Activated CD4-positive, alpha-beta memory T cell treated with anti-CD3 and anti-CD28 coated beads, Interleukin-2, amount 10 ng/mL, durations not matched to agents 7 days and 5 days (primary cell): ENCODE results near the gene URI1. TPM values are rescaled to one million over a fixed set of nuclear protein-coding genes. Genes with fewer than 3 reads are reported as not detected.
"Not testable (repeated sequence)": the region's sequence is repeated elsewhere in the genome, so short reads cannot be mapped to it uniquely, and the experiment has no call there.

ENCODE experiments used
- CTCF ChIA-PET: fragments of 350-600 bp; sonication (Branson Sonifier 250); formaldehyde crosslinking; loops from one replicate; lab custom pipeline; 2021; ENCODE audit warnings: antibody characterized with exemption, inconsistent platforms; lab: Charles Lee
- POLR2A ChIA-PET: fragments of 350-600 bp; sonication (Branson Sonifier 250); formaldehyde crosslinking; loops from one replicate; lab custom pipeline; 2021; ENCODE audit warnings: antibody characterized with exemption; lab: Charles Lee
- DNase-seq: peaks from one replicate; pipeline ENCODE4 v3.0.0-alpha.2; 2020
- H3K27ac Mint-ChIP-seq: one replicate; pipeline ENCODE4 v1.8.0; 2021; ENCODE audit warnings: mild to moderate bottlenecking, mixed read lengths
- H3K27me3 Mint-ChIP-seq: one replicate; pipeline ENCODE4 v1.8.0; 2021; ENCODE audit warnings: mixed read lengths
- H3K36me3 Mint-ChIP-seq: one replicate; pipeline ENCODE4 v1.8.0; 2021; ENCODE audit warnings: low read depth, mixed read lengths
- H3K4me1 Mint-ChIP-seq: one replicate; pipeline ENCODE4 v1.8.0; 2021; ENCODE audit warnings: mixed read lengths
- H3K4me3 Mint-ChIP-seq: one replicate; pipeline ENCODE4 v1.8.0; 2021; ENCODE audit warnings: mild to moderate bottlenecking, mixed read lengths
- H3K9me3 Mint-ChIP-seq: one replicate; pipeline ENCODE4 v1.8.0; 2021; ENCODE audit warnings: mixed read lengths
- total RNA-seq, 2 experiments: library from RNA; stranded (reverse); gene quantifications; one replicate each; pipeline ENCODE4 v1.2.3, GENCODE V29; 2021

Gene URI1
- total RNA-seq, 2 experiments from 2014 or later: 55.5 to 59.0 TPM

GRCh38 chr19:29945433-29945832, 3.4 kb downstream of the URI1 start:
- ChIA-PET POLR2A (interaction anchor here (0.6 to 1.4 kb wide), 5 partner anchors 36 to 339 kb away, joined by 3 to 4 read pairs (median 4); partner anchors contain the start of genes C19orf12 and POP4), CTCF (interaction anchor here (0.9 kb wide), 1 partner anchor 22 kb away, joined by 3 read pairs; no protein-coding TSS in a partner anchor)
- Mint-ChIP-seq H3K36me3 (peaks cover 24% of the 10 kb centered on the region), H3K4me3 (peak overlapping the region; percentile 31), H3K9me3 (peaks cover 2% of the 10 kb centered on the region), H3K27ac (peak overlapping the region; percentile 45), H3K27me3 (no peaks in the 10 kb centered on the region), H3K4me1 (peaks cover 60% of the 10 kb centered on the region)
- DNase-seq: no peak

GRCh38 chr19:29946645-29947044, 4.6 kb downstream of the URI1 start:
- Mint-ChIP-seq H3K9me3 (peaks cover 2% of the 10 kb centered on the region), H3K4me3 (no peak overlapping the region), H3K36me3 (peaks cover 29% of the 10 kb centered on the region), H3K27me3 (no peaks in the 10 kb centered on the region), H3K27ac (peak overlapping the region; percentile 24), H3K4me1 (peaks cover 53% of the 10 kb centered on the region)
- no peak for DNase-seq
- ChIA-PET CTCF (interaction anchor here (1.1 kb wide), 1 partner anchor 230 kb away, joined by 3 read pairs; no protein-coding TSS in a partner anchor), POLR2A (interaction anchor here (1.3 kb wide), 1 partner anchor 35 kb away, joined by 4 read pairs; no protein-coding TSS in a partner anchor)

- Mint-ChIP-seq H3K4me3 (no peak overlapping the region), H3K27ac (peak overlapping the region; percentile 63), H3K9me3 (peaks cover 2% of the 10 kb centered on the region), H3K27me3 (no peaks in the 10 kb centered on the region), H3K36me3 (peaks cover 36% of the 10 kb centered on the region), H3K4me1 (peaks cover 59% of the 10 kb centered on the region)
- ChIA-PET CTCF (no interaction called here), POLR2A (no interaction called here)
- DNase-seq: no peak
Measured at GRCh38 chr19:29947871-29948270, 5.8 kb downstream of the URI1 start.

GRCh38 chr19:29948759-29949470, 6.9 kb downstream of the URI1 start:
- H3K36me3 Mint-ChIP-seq: peaks cover 40% of the 10 kb centered on the region

GRCh38 chr19:29952177-29952576, 10.1 kb downstream of the URI1 start:
- ChIA-PET POLR2A (no interaction called here), CTCF (no interaction called here)
- Mint-ChIP-seq H3K27ac (no peak overlapping the region), H3K4me3 (no peak overlapping the region), H3K27me3 (no peaks in the 10 kb centered on the region), H3K36me3 (peaks cover 38% of the 10 kb centered on the region), H3K4me1 (peaks cover 34% of the 10 kb centered on the region), H3K9me3 (peaks cover 6% of the 10 kb centered on the region)
- DNase-seq: no peak

More at GRCh38 chr19:29948759-29949470, 6.9 kb downstream of the URI1 start:
- H3K27ac Mint-ChIP-seq, DNase-seq, H3K9me3 Mint-ChIP-seq, CTCF ChIA-PET, H3K4me3 Mint-ChIP-seq, H3K27me3 Mint-ChIP-seq, POLR2A ChIA-PET: not testable (repeated sequence)
- peaks cover 57% of the 10 kb centered on the region for H3K4me1 Mint-ChIP-seq

- Mint-ChIP-seq H3K9me3 (peaks cover 6% of the 10 kb centered on the region), H3K27ac (no peak overlapping the region), H3K4me3 (no peak overlapping the region), H3K4me1 (peaks cover 29% of the 10 kb centered on the region), H3K36me3 (peaks cover 41% of the 10 kb centered on the region), H3K27me3 (no peaks in the 10 kb centered on the region)
- ChIA-PET CTCF (no interaction called here), POLR2A (no interaction called here)
- DNase-seq: no peak
Measured at GRCh38 chr19:29952646-29953045, 10.6 kb downstream of the URI1 start.

GRCh38 chr19:29953352-29954247, 11.6 kb downstream of the URI1 start:
- Mint-ChIP-seq H3K9me3 (peaks cover 4% of the 10 kb centered on the region), H3K27me3 (no peaks in the 10 kb centered on the region), H3K4me1 (peaks cover 23% of the 10 kb centered on the region), H3K27ac (no peak overlapping the region), H3K36me3 (peaks cover 34% of the 10 kb centered on the region), H3K4me3 (no peak overlapping the region)
- ChIA-PET CTCF (no interaction called here), POLR2A (no interaction called here)
- DNase-seq: no peak

- ChIA-PET POLR2A (no interaction called here), CTCF (no interaction called here)
- no peak for DNase-seq
- Mint-ChIP-seq H3K4me3 (no peak overlapping the region), H3K4me1 (peaks cover 17% of the 10 kb centered on the region), H3K36me3 (peaks cover 25% of the 10 kb centered on the region), H3K9me3 (peaks cover 4% of the 10 kb centered on the region), H3K27ac (no peak overlapping the region), H3K27me3 (no peaks in the 10 kb centered on the region)
Measured at GRCh38 chr19:29956855-29957254, 14.8 kb downstream of the URI1 start.

- Mint-ChIP-seq H3K4me3 (no peak overlapping the region), H3K9me3 (no peaks in the 10 kb centered on the region), H3K4me1 (peaks cover 25% of the 10 kb centered on the region), H3K36me3 (peaks cover 13% of the 10 kb centered on the region), H3K27ac (no peak overlapping the region), H3K27me3 (no peaks in the 10 kb centered on the region)
- ChIA-PET POLR2A (no interaction called here), CTCF (no interaction called here)
- no peak for DNase-seq
Measured at GRCh38 chr19:29961311-29961710, 19.3 kb downstream of the URI1 start.

GRCh38 chr19:29962793-29963192, 20.8 kb downstream of the URI1 start:
- H3K9me3 Mint-ChIP-seq: no peaks in the 10 kb centered on the region
- H3K36me3 Mint-ChIP-seq: peaks cover 9% of the 10 kb centered on the region
- peaks cover 30% of the 10 kb centered on the region for H3K4me1 Mint-ChIP-seq
- no peaks in the 10 kb centered on the region for H3K27me3 Mint-ChIP-seq
- no peak overlapping the region for H3K27ac Mint-ChIP-seq
- ChIA-PET POLR2A (no interaction called here), CTCF (no interaction called here)
- no peak for DNase-seq
- H3K4me3 Mint-ChIP-seq: no peak overlapping the region

GRCh38 chr19:29963576-29963975, 21.5 kb downstream of the URI1 start:
- ChIA-PET CTCF (interaction anchor here (0.6 to 0.7 kb wide), 2 partner anchors 34 to 106 kb away, joined by 3 read pairs; no protein-coding TSS in a partner anchor), POLR2A (interaction anchor here (0.8 kb wide), 1 partner anchor 22 kb away, joined by 3 read pairs; the partner anchor contains the start of gene URI1)
- Mint-ChIP-seq H3K36me3 (peaks cover 9% of the 10 kb centered on the region), H3K4me1 (peaks cover 30% of the 10 kb centered on the region), H3K4me3 (no peak overlapping the region), H3K9me3 (no peaks in the 10 kb centered on the region), H3K27ac (no peak overlapping the region), H3K27me3 (no peaks in the 10 kb centered on the region)
- DNase-seq: no peak

- H3K4me3 Mint-ChIP-seq: no peak overlapping the region
- ChIA-PET CTCF (interaction anchor here (0.6 to 0.7 kb wide), 2 partner anchors 34 to 107 kb away, joined by 3 read pairs; no protein-coding TSS in a partner anchor), POLR2A (interaction anchor here (0.8 kb wide), 1 partner anchor 22 kb away, joined by 3 read pairs; the partner anchor contains the start of gene URI1)
- H3K9me3 Mint-ChIP-seq: no peaks in the 10 kb centered on the region
- peaks cover 30% of the 10 kb centered on the region for H3K4me1 Mint-ChIP-seq
- no peak for DNase-seq
- H3K36me3 Mint-ChIP-seq: peaks cover 9% of the 10 kb centered on the region
- H3K27me3 Mint-ChIP-seq: no peaks in the 10 kb centered on the region
- no peak overlapping the region for H3K27ac Mint-ChIP-seq
Measured at GRCh38 chr19:29964171-29964570, 22.1 kb downstream of the URI1 start.

- CTCF ChIA-PET: interaction anchor here (2.1 kb wide), 1 partner anchor 23 kb away, joined by 12 read pairs; the partner anchor contains the start of gene URI1
- no peaks in the 10 kb centered on the region for H3K9me3 Mint-ChIP-seq
- no peak overlapping the region for H3K4me3 Mint-ChIP-seq
- DNase-seq: no peak
- no peaks in the 10 kb centered on the region for H3K27me3 Mint-ChIP-seq
- H3K27ac Mint-ChIP-seq: no peak overlapping the region
- H3K4me1 Mint-ChIP-seq: peaks cover 30% of the 10 kb centered on the region
- H3K36me3 Mint-ChIP-seq: peaks cover 9% of the 10 kb centered on the region
- POLR2A ChIA-PET: no interaction called here
Measured at GRCh38 chr19:29965492-29965891, 23.5 kb downstream of the URI1 start.
